HG03520 (cell line): ENCODE results near the gene CAMTA1.
A peak's percentile ranks its signal among the peaks of the same experiment; 100 is the strongest.

Experiments used
- ATAC-seq: cut with Tn5 transposase; IDR thresholded peaks from one replicate; pipeline ENCODE4 v1.9.1; 2021; ENCODE audit warnings: mild to moderate bottlenecking, moderate library complexity; ENCODE audit not compliant: unreplicated experiment

CAMTA1 gene

DNA sequence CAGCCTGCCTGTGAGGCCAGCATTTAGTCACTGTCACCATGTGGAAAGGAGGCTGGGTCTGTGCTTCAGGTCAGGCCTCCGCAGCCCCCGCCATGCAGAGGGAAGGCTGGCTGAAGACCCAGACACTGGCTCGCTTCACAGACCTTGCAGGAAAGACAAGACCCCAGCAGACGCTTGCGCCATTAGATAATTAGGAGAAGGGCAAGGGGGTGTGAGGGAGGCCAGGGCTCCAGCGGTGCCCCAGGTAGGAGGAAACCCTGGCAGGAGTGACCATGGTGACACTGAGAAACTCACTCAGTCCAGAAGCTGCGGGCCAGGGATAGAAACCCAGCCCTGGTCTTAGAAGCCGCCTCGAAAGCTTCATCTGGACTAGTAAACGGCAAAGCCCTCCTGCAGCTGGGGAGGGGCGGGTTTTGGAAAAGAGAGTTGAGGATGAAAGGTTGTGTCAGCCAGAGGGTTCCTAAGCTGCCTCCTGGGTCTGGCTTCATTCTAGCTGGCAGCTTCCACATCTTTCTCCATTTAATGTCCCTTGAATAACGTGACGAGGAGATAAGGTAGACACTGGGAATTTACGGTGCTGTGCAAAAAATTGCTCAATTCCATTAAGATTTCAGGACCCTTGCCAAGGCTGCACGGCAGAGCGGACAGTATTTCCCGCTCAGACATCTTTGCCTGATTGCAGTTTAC is 691.8 kb downstream of the CAMTA1 start:
- ATAC-seq = no peak

DNA sequence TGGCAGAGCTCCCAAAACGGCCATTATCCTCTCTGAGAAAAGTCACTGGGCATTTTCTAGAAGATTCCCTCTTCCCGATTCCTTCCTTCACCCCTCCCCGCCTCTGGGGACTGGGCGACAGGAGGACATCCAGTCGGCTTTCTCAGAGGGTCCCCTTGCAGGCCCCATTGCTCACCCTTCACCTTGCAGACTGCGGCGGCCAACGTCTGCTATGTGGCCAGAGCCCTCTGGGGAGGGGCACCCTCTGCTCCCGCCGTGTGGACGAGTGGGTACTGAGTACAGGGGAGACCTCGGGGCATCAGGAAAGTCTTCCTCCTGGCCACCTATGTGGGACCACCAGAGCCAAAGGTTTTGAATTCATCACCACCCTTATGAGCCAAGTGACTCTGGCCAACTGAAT is 692.3 kb downstream of the CAMTA1 start:
- no peak for ATAC-seq

DNA sequence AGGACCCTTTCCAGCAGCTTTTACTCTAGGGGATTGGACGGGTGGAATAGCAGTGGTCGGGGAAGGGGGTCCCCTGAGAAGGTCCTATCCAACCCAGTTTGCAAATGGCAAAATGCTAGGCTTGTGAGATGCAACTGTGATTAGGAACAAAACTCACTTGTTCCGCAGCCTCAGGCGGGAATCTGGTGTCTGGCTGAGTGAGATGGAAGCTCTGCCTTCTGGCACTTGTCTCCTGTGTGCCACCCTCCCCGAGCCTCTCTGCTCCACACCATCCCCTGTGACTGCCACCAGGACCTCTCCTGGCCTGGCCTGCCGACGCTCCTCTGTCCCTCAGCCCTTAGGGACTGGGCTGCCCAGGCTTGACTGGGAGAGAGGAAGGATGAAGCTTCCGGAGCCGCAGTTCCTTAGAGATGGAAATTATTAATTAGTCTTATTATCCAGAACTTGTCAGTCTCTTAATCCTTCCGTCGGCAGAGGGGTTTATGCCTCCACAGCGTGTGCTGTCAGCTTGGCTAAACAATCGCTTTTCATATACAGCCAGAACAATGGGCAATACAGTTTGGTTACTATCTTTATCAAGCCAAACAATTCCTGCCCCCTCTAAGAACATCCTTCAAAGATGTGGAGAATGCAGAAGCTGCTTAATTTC is 693.0 kb downstream of the CAMTA1 start:
- no peak for ATAC-seq

DNA sequence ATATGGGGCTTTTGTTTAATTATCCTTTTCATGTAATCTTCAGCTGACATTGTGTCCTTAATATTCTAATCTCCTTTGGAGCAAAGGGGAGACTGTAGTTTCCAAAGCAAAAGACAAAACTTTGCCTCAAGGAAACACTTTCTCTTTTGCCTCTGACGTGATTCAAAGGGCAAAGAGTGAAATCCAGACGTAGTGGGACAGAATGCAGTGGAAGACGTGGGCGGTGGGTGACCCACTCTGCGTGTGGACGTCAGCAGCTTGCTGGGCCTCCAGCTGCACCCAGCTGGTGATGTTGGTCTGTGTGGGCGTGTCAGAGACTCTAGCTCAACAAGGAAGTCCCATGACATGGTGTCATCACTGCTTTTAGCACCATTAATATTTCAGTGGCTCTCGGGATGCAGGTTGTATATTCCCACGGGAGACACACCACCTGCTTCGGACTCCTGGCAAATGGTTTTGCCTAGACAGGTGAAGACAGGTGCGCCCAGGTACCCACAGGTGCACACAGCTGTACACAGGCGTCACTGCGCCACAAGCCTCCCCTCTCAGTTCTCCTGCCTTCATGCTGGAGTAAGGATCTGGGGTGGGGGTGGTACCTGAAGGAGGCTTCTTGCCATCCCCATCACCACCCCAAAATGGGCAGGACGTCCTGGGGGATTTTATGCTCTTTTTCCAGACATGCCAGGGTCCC is 693.7 kb downstream of the CAMTA1 start:
- ATAC-seq = peak; percentile 58

DNA sequence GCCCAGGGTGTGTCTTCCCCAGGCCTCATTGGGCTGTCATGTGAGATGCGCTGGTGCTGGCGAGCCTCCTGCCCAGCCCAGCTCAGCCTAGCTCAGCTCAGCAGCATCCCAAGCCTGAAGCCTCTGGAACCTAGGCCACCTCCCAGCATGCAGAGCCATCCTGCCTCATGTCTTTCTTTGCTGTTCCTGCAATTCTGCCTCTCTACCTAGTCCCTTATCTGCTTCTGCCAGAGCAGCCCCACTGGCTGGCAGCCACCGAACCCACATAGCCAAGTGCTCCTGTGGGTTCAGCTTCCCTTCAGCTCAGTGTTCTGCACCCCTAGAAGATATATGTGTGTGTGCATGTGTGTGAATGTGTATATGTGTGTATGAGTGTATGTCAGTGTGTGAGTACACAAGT is 694.3 kb downstream of the CAMTA1 start:
- ATAC-seq = no peak

DNA sequence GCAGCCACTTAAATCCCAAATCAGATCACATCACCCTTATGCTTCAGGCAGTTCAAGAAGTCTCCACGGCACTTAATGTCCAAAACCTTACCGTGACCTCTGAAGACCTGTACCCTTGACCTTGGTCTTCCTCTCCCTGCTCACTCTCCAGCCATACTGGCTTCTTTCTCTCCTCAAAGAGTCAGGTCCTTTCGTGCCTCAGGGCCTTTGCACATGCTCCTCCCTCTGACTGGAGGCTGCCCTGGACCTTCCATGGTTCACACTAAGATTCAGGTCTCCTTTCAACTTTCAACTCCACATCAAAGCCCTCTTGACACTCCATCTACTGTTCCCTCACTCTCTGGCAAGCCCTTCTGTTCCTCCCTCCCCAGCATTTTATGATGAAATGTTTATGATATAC is 695.9 kb downstream of the CAMTA1 start:
- ATAC-seq = no peak

DNA sequence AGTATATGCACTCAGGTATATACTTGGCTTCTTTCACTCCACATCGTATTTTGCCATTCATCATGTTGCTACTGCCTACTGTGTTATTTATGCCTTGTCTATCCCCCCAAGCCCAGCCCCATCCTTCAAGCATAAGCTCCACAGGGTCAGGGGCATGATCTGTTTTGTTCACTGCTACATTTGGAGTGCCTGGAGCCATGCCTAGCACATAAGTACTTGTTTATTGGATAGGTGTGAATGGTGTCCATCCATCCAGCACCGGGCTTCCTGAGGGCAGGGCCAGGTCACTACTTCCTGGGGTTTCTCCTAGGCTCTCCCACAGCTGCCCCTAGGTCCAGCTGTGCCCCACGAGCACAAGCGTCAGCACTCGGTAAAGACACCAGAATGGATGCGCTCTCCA is 696.8 kb downstream of the CAMTA1 start:
- ATAC-seq = no peak

DNA sequence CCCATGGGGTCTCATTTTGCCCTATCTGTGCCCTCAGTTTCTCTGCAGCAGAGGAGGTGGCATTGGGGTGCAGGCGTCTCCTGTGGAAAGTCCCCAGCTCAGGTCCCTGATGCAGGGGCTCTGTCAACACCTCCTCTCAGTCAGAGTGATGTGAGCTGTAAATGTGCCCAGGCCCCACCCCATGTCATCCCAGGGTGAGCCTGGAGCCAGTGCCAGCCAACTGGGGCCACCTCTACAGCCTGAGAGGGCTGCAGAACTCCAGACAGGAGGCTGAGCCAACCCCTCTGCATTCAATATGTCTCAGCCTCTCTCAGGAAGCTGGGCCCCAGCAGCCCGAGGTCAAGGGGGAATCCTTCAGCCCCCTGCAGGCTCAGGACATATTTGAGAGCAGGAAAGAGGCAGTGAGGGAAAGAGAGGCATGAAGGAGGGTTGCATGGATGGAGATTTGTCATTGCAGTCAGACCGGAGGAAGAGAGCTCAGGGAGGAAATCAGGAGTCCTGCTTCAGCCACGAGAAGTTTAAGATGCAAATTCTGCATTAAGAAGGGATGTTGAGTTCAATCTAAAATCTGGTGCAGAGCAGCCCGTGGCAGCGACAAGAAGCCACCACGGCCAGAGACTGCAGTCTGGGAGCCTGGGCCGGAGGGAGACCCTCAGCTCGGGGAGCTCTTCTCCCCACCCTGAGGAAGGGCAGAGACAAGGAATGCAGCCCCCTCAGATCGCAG is 697.7 kb downstream of the CAMTA1 start:
- no peak for ATAC-seq

DNA sequence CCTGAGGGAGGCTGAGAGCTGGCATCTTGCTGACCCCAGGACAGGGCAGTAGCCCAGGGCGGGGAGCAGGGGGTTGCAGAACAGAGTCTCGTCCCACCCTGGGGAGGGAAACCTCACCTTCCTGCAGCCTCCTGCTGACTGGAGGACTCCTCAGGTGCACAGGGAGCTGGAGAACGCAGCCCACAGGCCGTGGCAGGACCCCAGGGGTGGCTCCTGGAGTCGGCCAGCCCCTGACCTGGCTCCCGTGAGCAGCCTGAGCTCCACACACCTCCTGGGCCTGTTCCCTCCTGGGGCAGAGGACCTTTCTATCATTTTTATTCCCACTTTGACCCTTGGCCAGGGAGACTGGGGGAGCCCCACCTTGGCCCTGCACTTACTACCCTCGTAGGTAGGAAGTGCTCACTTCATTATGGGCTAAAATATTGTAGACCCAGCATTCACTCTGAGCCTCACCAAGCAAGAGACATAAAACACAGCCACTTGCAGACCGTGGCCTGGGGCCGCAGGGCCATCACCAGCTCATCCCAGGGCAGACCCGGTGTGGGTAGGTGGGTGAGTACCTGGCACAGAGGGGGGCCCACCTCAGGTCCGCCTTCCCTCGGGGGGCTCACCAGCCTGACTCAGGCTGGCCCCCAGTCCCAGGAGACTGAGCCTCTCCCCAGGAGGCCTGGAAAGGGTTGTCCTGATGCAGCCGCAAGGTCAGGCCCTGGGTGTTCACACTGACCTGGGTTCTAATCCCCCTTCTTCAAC is 698.6 kb downstream of the CAMTA1 start:
- no peak for ATAC-seq

DNA sequence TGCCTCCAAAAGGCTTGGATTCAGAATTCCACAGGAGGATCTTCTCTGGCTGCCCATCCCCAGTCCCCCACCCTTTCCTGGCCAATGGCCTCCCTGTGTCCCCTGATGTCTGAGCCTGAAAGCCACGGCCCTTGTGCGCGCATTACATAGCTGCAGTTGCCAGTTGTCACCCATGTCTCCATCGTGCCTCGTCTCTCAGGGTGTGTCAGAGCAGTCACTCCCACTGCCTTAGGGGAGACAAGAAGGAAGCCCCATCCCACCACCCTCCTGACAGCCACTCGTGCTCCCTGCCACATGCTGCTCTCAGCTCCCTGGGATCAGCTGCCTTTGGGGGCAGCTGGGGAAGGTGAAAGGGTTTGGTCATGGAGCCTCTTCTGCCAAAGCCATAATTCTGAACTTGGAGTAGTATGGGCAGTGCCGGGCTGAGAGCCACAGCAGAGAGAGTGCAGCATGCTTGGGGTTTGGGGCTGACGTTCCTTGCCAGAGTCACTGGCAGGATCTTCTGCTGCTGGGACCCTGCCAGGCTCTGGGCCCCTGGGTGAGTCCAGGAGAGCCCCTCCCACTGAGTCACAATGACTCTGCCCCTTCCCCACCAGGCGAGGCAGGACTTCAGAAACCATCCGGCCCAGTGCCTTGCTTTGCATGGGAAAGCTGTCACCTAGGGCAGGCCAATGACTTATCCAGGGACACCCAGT is 700.0 kb downstream of the CAMTA1 start:
- ATAC-seq = no peak

DNA sequence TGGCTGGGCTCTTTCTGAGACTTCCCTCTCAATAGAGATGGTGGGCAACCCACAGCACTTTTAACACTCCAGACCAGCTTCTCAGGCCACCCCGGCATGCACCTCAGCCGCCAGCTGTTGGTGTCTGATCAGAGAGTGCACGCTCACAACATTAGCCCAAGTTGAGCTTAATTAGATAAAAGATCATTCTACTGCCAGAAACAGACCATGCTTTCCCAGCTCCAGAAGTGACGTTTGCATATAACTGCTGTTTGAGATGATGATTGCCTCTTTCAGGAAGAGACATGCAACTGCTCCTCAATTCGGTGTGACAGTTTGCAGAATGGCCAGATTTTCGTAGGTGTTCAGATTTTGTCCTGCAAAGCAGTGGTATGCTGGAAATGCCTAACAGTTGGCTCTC is 700.6 kb downstream of the CAMTA1 start:
- no peak for ATAC-seq

DNA sequence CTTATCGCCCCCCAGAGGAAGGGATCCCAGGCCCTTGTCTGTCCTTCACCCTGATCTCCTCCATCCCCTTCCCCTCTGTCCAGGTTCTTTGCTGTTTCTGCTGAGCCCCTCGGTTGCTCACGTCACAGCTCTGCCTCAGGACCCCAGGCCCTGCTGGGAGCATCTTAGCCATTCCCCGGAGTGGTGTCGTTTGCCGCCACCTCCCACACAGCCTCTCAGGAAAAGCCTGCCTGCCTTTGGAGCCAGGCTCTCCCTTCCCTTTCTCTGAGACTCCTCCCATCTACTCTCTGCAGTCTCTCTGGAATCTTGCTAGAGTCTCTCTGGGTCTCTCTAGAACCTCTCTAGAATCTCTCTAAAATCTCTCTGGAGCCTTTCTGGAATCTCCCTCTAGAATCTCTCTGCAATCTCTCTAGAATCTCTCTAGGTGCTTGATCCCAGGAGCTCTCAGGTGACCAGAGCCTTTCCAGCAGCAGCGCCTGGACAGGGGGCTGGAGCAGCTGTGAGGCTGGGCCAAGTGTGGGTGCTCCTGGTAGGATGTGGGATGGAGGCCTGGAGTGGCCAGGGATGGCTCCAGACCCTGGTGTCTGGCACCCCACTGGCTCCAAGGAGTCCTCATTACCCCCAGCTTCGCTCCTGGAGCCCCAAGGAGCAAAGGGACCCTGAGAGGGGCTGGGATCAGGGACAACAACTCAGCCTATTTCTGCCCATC is 702.7 kb downstream of the CAMTA1 start:
- no peak for ATAC-seq

DNA sequence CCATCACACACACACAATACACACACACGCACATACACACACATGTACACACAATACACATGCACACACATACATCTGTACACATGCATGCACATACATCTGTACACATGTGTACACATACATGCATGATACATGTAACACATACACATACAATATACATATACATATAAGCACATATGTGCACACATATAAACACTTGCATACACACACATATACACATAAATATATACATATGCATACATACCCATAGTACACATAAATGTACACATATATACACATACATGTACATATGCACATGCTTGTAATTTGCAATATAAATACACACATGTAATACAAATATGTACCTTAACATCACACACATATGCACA is 703.2 kb downstream of the CAMTA1 start:
- no peak for ATAC-seq

DNA sequence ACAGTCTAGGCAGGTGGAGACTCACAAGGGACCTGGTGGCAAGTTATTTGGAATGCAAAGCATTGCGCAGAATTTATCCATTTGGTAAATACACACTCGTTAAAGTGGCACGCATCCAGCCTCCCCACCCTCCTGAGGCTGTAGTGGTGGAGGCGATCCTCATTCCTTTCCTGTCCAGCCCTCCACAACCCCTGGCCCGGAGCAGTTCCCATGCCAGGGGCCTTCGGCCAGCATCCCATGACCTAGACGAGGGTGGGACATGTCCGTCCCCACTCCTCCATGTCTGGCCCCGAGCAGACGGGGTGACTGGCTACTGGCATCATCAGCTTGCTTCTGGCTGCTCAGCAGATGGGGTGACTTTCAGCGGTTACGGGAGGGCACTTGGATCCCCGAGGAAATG is 704.3 kb downstream of the CAMTA1 start:
- no peak for ATAC-seq

DNA sequence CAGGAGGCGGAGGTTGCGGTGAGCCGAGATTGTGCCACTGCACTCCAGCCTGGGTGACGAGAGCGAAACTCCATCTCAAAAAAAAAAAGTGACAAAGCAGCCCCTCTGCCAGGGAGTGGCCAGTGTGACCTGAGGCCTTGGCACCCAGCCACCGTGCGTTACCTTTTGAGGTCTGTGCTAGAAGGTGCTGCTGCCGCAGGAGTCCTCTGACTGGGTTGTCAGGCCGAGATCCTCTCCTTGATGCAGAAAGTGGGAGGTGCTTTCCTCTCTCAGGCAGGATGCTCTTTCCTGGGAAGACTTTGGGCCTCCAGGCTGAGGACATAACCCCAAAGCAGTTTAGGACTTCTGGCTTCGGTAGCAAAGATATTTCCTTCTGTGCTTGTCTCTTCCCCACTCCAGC is 705.3 kb downstream of the CAMTA1 start:
- ATAC-seq = no peak

DNA sequence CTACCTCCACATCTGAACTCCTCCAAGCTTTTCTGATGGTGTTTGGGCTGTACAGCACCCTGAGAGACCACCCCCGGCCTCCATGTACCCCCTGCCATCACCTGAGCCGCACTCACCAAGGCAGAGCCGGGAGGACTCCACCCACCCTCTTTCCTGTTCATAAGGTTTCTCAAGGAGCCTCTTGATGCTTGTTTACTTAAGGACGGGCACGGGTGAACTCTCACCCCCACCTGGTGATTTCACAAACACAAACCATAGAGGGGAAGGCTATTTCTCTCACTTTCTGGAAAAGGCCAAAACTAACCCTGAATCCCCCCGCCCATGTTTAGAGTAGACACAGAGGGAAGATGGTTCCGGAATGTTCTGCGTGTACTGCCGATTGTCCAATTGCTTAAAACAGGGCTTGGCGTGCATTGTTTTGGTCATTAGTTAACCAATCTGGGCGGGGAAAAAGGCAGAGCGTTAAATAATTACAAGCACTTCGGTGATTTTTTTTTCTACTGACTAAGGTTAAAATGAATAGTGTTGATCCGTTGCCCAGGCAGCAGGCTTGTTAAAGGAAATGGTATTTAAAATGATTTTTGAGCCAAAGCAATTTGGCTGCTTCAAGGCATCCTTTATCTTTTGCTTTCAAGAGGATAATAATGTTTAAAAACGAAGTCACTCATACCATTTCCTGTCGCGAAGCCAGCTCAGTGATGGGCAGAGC is 706.0 kb downstream of the CAMTA1 start:
- no peak for ATAC-seq

DNA sequence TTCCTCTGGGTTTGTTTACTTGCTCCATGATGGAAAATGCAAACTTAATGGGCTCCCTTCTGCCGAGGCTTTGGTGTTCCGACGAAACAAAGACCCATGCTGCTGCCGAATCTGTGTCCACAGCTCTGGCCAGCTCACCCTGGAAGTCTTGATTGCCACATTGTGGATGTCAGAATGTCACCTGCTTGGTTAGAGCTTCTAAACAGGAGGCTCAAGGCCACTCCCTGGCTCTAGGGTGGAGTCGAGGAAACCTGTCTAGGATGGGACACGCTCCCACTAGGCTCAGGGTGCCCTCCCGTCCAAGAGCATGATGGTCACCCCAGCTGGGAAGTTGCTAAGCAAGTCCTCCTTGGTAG is 706.5 kb downstream of the CAMTA1 start:
- no peak for ATAC-seq

DNA sequence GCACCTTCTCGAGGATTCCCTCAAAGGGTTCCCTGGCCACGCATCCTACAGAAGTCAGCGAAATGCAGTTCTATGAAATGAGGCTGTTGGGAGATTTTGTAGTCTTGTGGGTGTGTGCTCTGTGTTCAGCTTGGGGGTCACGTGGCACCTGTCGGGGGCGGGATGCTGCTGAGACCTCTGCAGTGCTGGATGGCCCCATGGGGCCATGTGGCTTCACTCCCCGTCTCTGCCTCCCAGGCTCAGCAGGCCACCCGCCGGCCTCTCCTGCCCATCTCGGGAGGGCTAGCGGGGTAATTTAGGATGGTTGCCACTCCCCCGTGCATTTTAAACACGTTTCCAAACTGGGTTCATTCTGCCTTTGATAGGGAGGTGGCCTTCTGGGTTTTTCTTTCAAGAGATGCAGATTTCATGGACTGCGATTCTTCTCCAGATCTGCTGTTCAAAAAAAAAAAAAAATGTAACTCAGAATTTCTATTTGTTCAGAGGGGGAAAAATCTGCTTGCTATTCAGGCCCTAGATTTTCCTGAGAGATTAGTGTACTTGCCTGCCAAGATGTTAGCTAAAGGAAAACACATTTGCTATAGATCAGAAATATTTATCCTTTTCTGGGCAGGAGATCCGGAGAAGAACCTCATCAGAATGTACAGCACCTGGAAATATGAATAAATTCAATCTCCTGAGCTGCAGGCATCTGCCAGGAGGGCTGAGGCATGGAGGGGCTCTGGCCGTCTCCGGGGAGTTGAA is 708.6 kb downstream of the CAMTA1 start:
- no peak for ATAC-seq

DNA sequence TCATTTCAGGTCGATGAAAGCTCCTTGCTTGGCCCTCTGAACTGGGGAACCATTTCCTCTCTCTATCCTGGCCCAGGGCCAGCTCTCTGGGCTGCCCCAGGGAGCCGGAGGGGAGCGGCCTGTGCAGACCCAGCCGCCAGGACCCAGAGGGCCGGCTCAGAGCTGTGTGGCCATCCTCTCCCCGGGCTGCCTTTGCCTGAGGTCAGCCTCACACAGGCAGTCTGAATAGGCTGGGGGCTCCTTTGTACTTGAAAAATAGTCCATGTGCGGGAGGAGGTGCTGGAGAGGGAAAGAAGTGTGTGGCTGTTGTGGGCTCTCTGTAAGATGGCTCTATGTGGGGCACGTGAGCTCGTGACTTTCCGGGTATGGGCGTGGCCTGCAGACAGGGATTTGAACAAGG is 710.7 kb downstream of the CAMTA1 start:
- no peak for ATAC-seq
